SK-N-MC (cell line): ENCODE data around the gene GPS2.
"Not testable (repeated sequence)": the region's sequence is repeated elsewhere in the genome, so short reads cannot be mapped to it uniquely, and the experiment has no call there.

Experiments
- EZH2 ChIP-seq: fragments of 200-600 bp; sonication (generic); IDR thresholded peaks from one replicate; pipeline ENCODE4 v1.6.1; 2017; ENCODE audit warnings: antibody characterized with exemption
- POLR2AphosphoS5 ChIP-seq: IDR thresholded peaks from 2 replicates; pipeline ENCODE4 v1.6.1; 2012; ENCODE audit warnings: mild to moderate bottlenecking, low read depth, low read length, borderline replicate concordance

DNA sequence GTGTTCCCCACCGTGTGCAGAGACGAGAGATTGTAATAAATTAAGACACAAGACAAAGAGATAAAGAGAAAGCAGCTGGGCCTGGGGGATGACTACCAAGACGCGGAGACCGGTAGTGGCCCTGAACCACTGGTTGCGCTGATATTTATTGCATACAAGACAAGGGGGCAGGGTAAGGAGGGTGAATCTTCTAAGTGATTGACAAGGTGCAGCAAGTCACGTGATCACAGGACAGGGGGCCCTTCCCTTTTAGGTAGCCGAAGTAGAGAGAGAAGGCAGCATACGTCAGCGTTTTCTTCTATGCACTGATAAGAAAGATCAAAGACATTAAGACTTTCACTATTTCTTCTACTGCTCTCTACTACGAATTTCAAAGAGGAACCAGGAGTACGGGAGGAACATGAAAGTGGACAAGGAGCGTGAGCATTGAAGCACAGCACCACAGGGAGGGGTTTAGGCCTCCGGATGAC lies 17.5 kb upstream of the GPS2 start:
- not testable (repeated sequence) for TF ChIP-seq POLR2AphosphoS5, EZH2
